ENCODE results near the gene NELL1. TPM values are rescaled to one million over a fixed set of nuclear protein-coding genes. Genes with fewer than 3 reads are reported as not detected.

The NELL1 gene
- total RNA-seq, 1 donor from 2014 or later: not detected

- H3K9me3 Mint-ChIP-seq (ENCODE audit: unreplicated experiment): no peaks in the 10 kb centered on the region
- no peak overlapping the region for H3K27ac Mint-ChIP-seq (ENCODE audit: unreplicated experiment)
- no peaks in the 10 kb centered on the region for H3K36me3 Mint-ChIP-seq (ENCODE audit: unreplicated experiment)
- TF ChIP-seq, protein P1, sequence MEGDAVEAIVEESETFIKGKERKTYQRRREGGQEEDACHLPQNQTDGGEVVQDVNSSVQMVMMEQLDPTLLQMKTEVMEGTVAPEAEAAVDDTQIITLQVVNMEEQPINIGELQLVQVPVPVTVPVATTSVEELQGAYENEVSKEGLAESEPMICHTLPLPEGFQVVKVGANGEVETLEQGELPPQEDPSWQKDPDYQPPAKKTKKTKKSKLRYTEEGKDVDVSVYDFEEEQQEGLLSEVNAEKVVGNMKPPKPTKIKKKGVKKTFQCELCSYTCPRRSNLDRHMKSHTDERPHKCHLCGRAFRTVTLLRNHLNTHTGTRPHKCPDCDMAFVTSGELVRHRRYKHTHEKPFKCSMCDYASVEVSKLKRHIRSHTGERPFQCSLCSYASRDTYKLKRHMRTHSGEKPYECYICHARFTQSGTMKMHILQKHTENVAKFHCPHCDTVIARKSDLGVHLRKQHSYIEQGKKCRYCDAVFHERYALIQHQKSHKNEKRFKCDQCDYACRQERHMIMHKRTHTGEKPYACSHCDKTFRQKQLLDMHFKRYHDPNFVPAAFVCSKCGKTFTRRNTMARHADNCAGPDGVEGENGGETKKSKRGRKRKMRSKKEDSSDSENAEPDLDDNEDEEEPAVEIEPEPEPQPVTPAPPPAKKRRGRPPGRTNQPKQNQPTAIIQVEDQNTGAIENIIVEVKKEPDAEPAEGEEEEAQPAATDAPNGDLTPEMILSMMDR (IDR thresholded peaks at IDR 0.05): no peak
- DNase-seq (ENCODE audit: extremely low spot score, unreplicated experiment): no peak
- no peaks in the 10 kb centered on the region for H3K27me3 Mint-ChIP-seq (ENCODE audit: unreplicated experiment)
- no peak overlapping the region for H3K4me3 Mint-ChIP-seq (ENCODE audit: unreplicated experiment)
- no peaks in the 10 kb centered on the region for H3K4me1 Mint-ChIP-seq (ENCODE audit: unreplicated experiment)
Measured at GRCh38 chr11:21350613-21351012, 681.2 kb downstream of the NELL1 start.

DNA sequence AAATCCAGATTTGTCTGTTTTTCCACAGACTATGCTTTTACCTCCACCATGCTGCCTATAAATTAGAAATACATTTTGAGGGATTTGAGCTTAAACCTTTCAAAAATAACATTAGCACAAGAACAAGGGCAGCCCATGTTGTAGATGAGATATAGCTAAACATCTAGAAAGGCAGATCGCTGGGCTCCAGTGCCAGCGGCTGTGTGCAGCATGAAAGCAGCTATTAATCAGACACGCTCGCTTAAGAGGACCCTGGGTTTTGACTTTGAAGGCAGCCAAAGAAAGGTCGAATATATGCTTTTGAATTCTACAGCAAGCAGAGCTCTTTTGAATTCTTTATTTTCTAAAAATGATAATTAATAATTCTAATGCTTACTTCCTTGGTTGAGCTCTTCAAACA, 684.0 kb downstream of the NELL1 start:
- no peak overlapping the region for H3K4me3 Mint-ChIP-seq (ENCODE audit: unreplicated experiment)
- TF ChIP-seq, protein P1 (IDR thresholded peaks at IDR 0.05): no peak
- H3K4me1 Mint-ChIP-seq (ENCODE audit: unreplicated experiment): no peaks in the 10 kb centered on the region
- H3K36me3 Mint-ChIP-seq (ENCODE audit: unreplicated experiment): no peaks in the 10 kb centered on the region
- H3K9me3 Mint-ChIP-seq (ENCODE audit: unreplicated experiment): peaks cover 15% of the 10 kb centered on the region
- DNase-seq (ENCODE audit: extremely low spot score, unreplicated experiment): no peak
- no peak overlapping the region for H3K27ac Mint-ChIP-seq (ENCODE audit: unreplicated experiment)
- no peaks in the 10 kb centered on the region for H3K27me3 Mint-ChIP-seq (ENCODE audit: unreplicated experiment)

GRCh38 chr11:21364866-21365624, 695.7 kb downstream of the NELL1 start:
- DNase-seq (ENCODE audit: extremely low spot score, unreplicated experiment): no peak
- TF ChIP-seq, protein P1 (IDR thresholded peaks at IDR 0.05): no peak
- H3K9me3 Mint-ChIP-seq (ENCODE audit: unreplicated experiment): peaks cover 10% of the 10 kb centered on the region
- no peaks in the 10 kb centered on the region for H3K27me3 Mint-ChIP-seq (ENCODE audit: unreplicated experiment)
- H3K27ac Mint-ChIP-seq (ENCODE audit: unreplicated experiment): no peak overlapping the region
- H3K4me1 Mint-ChIP-seq (ENCODE audit: unreplicated experiment): no peaks in the 10 kb centered on the region
- no peak overlapping the region for H3K4me3 Mint-ChIP-seq (ENCODE audit: unreplicated experiment)
- H3K36me3 Mint-ChIP-seq (ENCODE audit: unreplicated experiment): no peaks in the 10 kb centered on the region

GRCh38 chr11:21369947-21370346, 700.6 kb downstream of the NELL1 start:
- no peak overlapping the region for H3K27ac Mint-ChIP-seq (ENCODE audit: unreplicated experiment)
- TF ChIP-seq, protein P1 (IDR thresholded peaks at IDR 0.05): no peak
- no peaks in the 10 kb centered on the region for H3K4me1 Mint-ChIP-seq (ENCODE audit: unreplicated experiment)
- peaks cover 2% of the 10 kb centered on the region for H3K27me3 Mint-ChIP-seq (ENCODE audit: unreplicated experiment)
- no peaks in the 10 kb centered on the region for H3K36me3 Mint-ChIP-seq (ENCODE audit: unreplicated experiment)
- no peak for DNase-seq (ENCODE audit: extremely low spot score, unreplicated experiment)
- H3K9me3 Mint-ChIP-seq (ENCODE audit: unreplicated experiment): no peaks in the 10 kb centered on the region
- no peak overlapping the region for H3K4me3 Mint-ChIP-seq (ENCODE audit: unreplicated experiment)

DNA sequence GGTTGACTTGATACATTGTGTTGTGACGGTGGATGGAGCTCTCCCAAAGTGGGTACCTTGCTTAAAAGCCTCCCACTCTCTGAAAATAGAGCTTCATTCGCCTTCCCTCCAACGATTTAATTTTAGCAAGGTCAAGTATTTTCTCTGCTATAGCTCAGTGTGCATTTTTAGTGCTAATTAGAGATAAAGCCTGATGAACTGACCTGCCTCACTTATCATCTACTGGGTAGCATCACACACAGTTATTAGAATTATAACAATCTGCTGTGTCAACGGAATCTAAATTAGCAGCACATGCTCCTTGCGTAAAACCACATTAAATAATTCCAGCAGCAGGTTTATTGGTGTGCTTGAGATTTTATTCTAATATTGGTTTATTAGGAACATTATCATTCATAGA, 701.7 kb downstream of the NELL1 start:
- Mint-ChIP-seq H3K9me3 (ENCODE audit: unreplicated experiment) (no peaks in the 10 kb centered on the region), H3K36me3 (ENCODE audit: unreplicated experiment) (no peaks in the 10 kb centered on the region), H3K27me3 (ENCODE audit: unreplicated experiment) (peaks cover 2% of the 10 kb centered on the region)

More for the DNA sequence above, 701.7 kb downstream of the NELL1 start:
- DNase-seq (ENCODE audit: extremely low spot score, unreplicated experiment): no peak
- no peak overlapping the region for H3K4me3 Mint-ChIP-seq (ENCODE audit: unreplicated experiment)
- TF ChIP-seq, protein P1 (IDR thresholded peaks at IDR 0.05): no peak
- no peaks in the 10 kb centered on the region for H3K4me1 Mint-ChIP-seq (ENCODE audit: unreplicated experiment)
- H3K27ac Mint-ChIP-seq (ENCODE audit: unreplicated experiment): no peak overlapping the region

Data from osteocyte (in vitro differentiated cells).